ENCODE measurements around the gene PGAP1. TPM values are rescaled to one million over a fixed set of nuclear protein-coding genes. Genes with fewer than 3 reads are reported as not detected.

The PGAP1 gene
- total and polyA plus RNA-seq, 9 of the 15 experiments (the other 6 are each of a cell fraction or from before 2014, with no cell fraction given), result 0.08 to 0.73 (median 0.52) TPM

- no peak for DNase-seq (ENCODE audit: extremely low read depth in 1 of 4, low spot score in 3 of 4)
- in situ Hi-C loops (cut with MboI), result no loop called here
- WGBS (ENCODE audit: insufficient coverage, low coverage, missing lambda C conversion rate), result 0% methylated on average over 4 of the region's 4 CpGs
Measured at GRCh38 chr2:196970099-196970498, 43.6 kb upstream of the PGAP1 start.

More at GRCh38 chr2:196970099-196970498, 43.6 kb upstream of the PGAP1 start:
- Histone ChIP-seq H3K27me3 (ENCODE audit: control insufficient read depth in 2 of 2, insufficient read depth in 2 of 2, low read length in 2 of 2) (no peaks in the 10 kb centered on the region), H3K9ac (ENCODE audit: insufficient read depth in 1 of 2, low read depth in 2 of 2, low read length in 2 of 2) (no peak overlapping the region), H4K20me1 (replicated peaks; ENCODE audit: control insufficient read depth, insufficient read depth, low read length) (no peaks in the 10 kb centered on the region), H3K4me1 (replicated peaks in 1 of 2; ENCODE audit: control insufficient read depth in 2 of 2, insufficient read depth in 2 of 2, low read length in 2 of 2) (no peaks in the 10 kb centered on the region), H3K9me1 (ENCODE audit: control insufficient read depth, insufficient read depth, low read length) (no peaks in the 10 kb centered on the region), H3K4me2 (ENCODE audit: insufficient read depth, low read length) (no peak overlapping the region), H3K79me2 (ENCODE audit: control insufficient read depth, insufficient read depth, low read length) (no peaks in the 10 kb centered on the region), H3K27ac (ENCODE audit: extremely low read depth, low read depth, low read length) (no peak overlapping the region), H2AFZ (ENCODE audit: low read depth, low read length) (no peak overlapping the region), H3K9me3 (replicated peaks; ENCODE audit: control insufficient read depth, insufficient read depth, low read depth, low read length) (no peaks in the 10 kb centered on the region), H3K4me3 (no peak overlapping the region), H3K36me3 (ENCODE audit: control insufficient read depth, insufficient read depth, low read length) (no peaks in the 10 kb centered on the region)
- no peak for TF ChIP-seq CHD7 (IDR thresholded peaks at IDR 0.05; ENCODE audit: low read depth, low read length)
- no peak for TF ChIP-seq ELF4 (CRISPR knock-in tag; IDR thresholded peaks at IDR 0.05)
- TF ChIP-seq DDX20 (tag; IDR thresholded peaks at IDR 0.05; ENCODE audit: low read depth), result no peak
- no peak for TF ChIP-seq ID3 (CRISPR knock-in tag; IDR thresholded peaks at IDR 0.05)
- TF ChIP-seq ID3 (tag; IDR thresholded peaks at IDR 0.05), result no peak
- CTCF ChIA-PET (ENCODE audit: low intra/inter-chr PET ratio), result no interaction called here
- ATAC-seq (no peak), FAIRE-seq (no peak)
- intact Hi-C loops (cut with micrococcal nuclease), result no loop called here
- POLR2A ChIA-PET, result no interaction called here
- no TSS peak for BruUV-seq (replicated peaks)
